HepG2 (cell line): ENCODE measurements around the gene MYH10.

Experiments
- EZH2 ChIP-seq: conservative IDR thresholded peaks from 2 replicates; pipeline ENCODE4 v1.6.1; 2012; ENCODE audit warnings: mild to moderate bottlenecking, low read depth, low read length, moderate library complexity
- JUN ChIP-seq: sonication (generic); formaldehyde crosslinking; IDR thresholded peaks from 2 replicates; pipeline ENCODE4 v1.4.0; 2020; ENCODE audit warnings: mild to moderate bottlenecking, missing genetic modification reagents
- NCOR1 ChIP-seq: fragments of 200-600 bp; sonication (generic); IDR thresholded peaks from 2 replicates; pipeline ENCODE4 v1.7.0; 2017; ENCODE audit warnings: antibody characterized with exemption, low read length, borderline replicate concordance
- PHF21A ChIP-seq: sonication (generic); formaldehyde crosslinking; IDR thresholded peaks from 2 replicates; pipeline ENCODE4 v1.5.0; 2020; ENCODE audit warnings: mild to moderate bottlenecking, missing genetic modification reagents
- PITX1 ChIP-seq: sonication (generic); formaldehyde crosslinking; IDR thresholded peaks from 2 replicates; pipeline ENCODE4 v1.5.1; 2020; ENCODE audit warnings: mild to moderate bottlenecking, missing genetic modification reagents
- RAD21 ChIP-seq: fragments of 450-650 bp; formaldehyde crosslinking; IDR thresholded peaks from 2 replicates; pipeline ENCODE4 v1.5.0; 2020; ENCODE audit warnings: mild to moderate bottlenecking
- RBM39 ChIP-seq: fragments of 200-400 bp; formaldehyde crosslinking; IDR thresholded peaks from one replicate; pipeline ENCODE4 v1.6.1; 2018; ENCODE audit warnings: antibody characterized with exemption, mild to moderate bottlenecking, low read depth, low read length; ENCODE audit not compliant: poor library complexity, severe bottlenecking
- SNRNP70 ChIP-seq: fragments of 200-400 bp; formaldehyde crosslinking; IDR thresholded peaks from 2 replicates; pipeline ENCODE4 v1.6.1; 2017; ENCODE audit warnings: mild to moderate bottlenecking, low read depth, low read length, moderate library complexity
- TF ChIP-seq, protein P1 (sequence below), 2 experiments: sonication (generic) in 1 of 2; formaldehyde crosslinking in 1 of 2; IDR thresholded peaks; 2 replicates each; pipeline versions ENCODE4 v1.5.1 to v1.6.1; 2011 to 2020; ENCODE audit warnings: borderline replicate concordance in 1 of 2, low read depth in 1 of 2, low read length in 1 of 2, mild to moderate bottlenecking in 1 of 2, missing genetic modification reagents in 1 of 2, moderate library complexity in 1 of 2
- TF ChIP-seq, protein P2 (sequence below): sonication (generic); formaldehyde crosslinking; IDR thresholded peaks from 2 replicates; pipeline ENCODE4 v1.4.0; 2020; ENCODE audit warnings: missing genetic modification reagents

DNA sequence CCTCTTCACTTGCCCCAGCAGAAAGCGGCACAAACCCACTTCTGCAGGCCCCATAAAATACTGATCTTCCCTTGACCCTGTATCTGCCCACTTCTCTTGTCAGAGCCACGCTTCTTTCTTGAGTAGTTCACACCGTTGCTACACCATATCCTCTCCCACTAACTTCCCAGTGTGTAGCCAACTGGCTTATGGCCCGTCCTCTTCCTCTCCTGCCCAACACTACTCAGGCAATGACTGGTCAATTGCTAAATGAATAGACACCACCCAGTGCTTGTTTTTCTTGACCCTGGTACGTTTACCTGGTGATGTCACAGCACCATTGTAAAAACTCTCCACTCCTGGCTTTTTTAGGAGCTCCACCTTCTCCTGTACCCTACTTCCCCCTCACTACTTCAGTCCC, 107.9 kb downstream of the MYH10 start:
- TF ChIP-seq RAD21 (CRISPR knock-in tag) = no peak
- TF ChIP-seq JUN (CRISPR knock-in tag) = no peak
- no peak for TF ChIP-seq RBM39
- TF ChIP-seq SNRNP70 = no peak
- no peak for TF ChIP-seq PHF21A (CRISPR knock-in tag)
- TF ChIP-seq PITX1 = no peak
- TF ChIP-seq NCOR1 = no peak
- TF ChIP-seq, protein P1, sequence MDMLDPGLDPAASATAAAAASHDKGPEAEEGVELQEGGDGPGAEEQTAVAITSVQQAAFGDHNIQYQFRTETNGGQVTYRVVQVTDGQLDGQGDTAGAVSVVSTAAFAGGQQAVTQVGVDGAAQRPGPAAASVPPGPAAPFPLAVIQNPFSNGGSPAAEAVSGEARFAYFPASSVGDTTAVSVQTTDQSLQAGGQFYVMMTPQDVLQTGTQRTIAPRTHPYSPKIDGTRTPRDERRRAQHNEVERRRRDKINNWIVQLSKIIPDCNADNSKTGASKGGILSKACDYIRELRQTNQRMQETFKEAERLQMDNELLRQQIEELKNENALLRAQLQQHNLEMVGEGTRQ (IDR thresholded peaks at IDR 0.05; ENCODE audit: low read depth, low read length) = no peak
- TF ChIP-seq, protein P1 (CRISPR knock-in tag; IDR thresholded peaks at IDR 0.05; ENCODE audit: borderline replicate concordance) = no peak
- no peak for TF ChIP-seq EZH2
- TF ChIP-seq, protein P2, sequence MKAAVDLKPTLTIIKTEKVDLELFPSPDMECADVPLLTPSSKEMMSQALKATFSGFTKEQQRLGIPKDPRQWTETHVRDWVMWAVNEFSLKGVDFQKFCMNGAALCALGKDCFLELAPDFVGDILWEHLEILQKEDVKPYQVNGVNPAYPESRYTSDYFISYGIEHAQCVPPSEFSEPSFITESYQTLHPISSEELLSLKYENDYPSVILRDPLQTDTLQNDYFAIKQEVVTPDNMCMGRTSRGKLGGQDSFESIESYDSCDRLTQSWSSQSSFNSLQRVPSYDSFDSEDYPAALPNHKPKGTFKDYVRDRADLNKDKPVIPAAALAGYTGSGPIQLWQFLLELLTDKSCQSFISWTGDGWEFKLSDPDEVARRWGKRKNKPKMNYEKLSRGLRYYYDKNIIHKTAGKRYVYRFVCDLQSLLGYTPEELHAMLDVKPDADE (CRISPR knock-in tag) = no peak
